Neuronal stem cell (in vitro differentiated cells): Measurements from ENCODE around the gene NEK3.

Source experiments
- DNase-seq: peaks from one replicate; pipeline ENCODE4 v3.0.0-alpha.2; 2013; ENCODE audit warnings: low spot score
- H2AFZ ChIP-seq: one replicate; pipeline ENCODE4 v1.6.1; 2013; ENCODE audit warnings: mild to moderate bottlenecking, low read length, inconsistent platforms
- H2AK5ac ChIP-seq: 2 replicates; pipeline ENCODE4 v1.6.1; 2013; ENCODE audit warnings: low read depth, mild to moderate bottlenecking, inconsistent platforms, low read length, moderate library complexity, mixed read lengths
- H2BK120ac ChIP-seq: 2 replicates; pipeline ENCODE4 v1.6.1; 2013; ENCODE audit warnings: low read depth, mild to moderate bottlenecking, inconsistent platforms, low read length, moderate library complexity, mixed read lengths
- H2BK12ac ChIP-seq: one replicate; pipeline ENCODE4 v1.6.1; 2013; ENCODE audit warnings: low read length, inconsistent platforms
- H2BK15ac ChIP-seq: 2 replicates; pipeline ENCODE4 v1.6.1; 2013; ENCODE audit warnings: mild to moderate bottlenecking, low read length, inconsistent platforms, mixed read lengths
- H2BK5ac ChIP-seq: one replicate; pipeline ENCODE4 v1.6.1; 2013; ENCODE audit warnings: inconsistent platforms, mild to moderate bottlenecking, low read length, moderate library complexity
- H3K14ac ChIP-seq: one replicate; pipeline ENCODE4 v1.6.1; 2013; ENCODE audit warnings: low read length, inconsistent platforms
- H3K18ac ChIP-seq: 2 replicates; pipeline ENCODE4 v1.6.1; 2013; ENCODE audit warnings: low read length, inconsistent platforms
- H3K23ac ChIP-seq: 2 replicates; pipeline ENCODE4 v1.6.1; 2013; ENCODE audit warnings: low read depth, mild to moderate bottlenecking, mixed read lengths, low read length, inconsistent platforms; ENCODE audit not compliant: poor library complexity
- H3K27ac ChIP-seq: replicated peaks from 3 replicates; pipeline ENCODE4 v1.5.1; 2013; ENCODE audit warnings: low read length, inconsistent platforms
- H3K27me3 ChIP-seq, 3 experiments: 2 replicates each; pipeline ENCODE4 v1.6.1; 2013; ENCODE audit warnings: low read length in 3 of 3, mild to moderate bottlenecking in 2 of 3, inconsistent platforms in 1 of 3, low read depth in 1 of 3, mixed read lengths in 1 of 3, moderate library complexity in 1 of 3; ENCODE audit not compliant: control insufficient read depth in 3 of 3, insufficient read depth in 3 of 3
- H3K36me3 ChIP-seq, 2 donors: replicated peaks in 1 of 2; 2 replicates each; pipeline ENCODE4 v1.6.1; 2013; ENCODE audit warnings: low read length in 2 of 2; ENCODE audit not compliant: control insufficient read depth in 2 of 2, insufficient read depth in 2 of 2
- H3K4ac ChIP-seq: 2 replicates; pipeline ENCODE4 v1.6.1; 2013; ENCODE audit warnings: inconsistent platforms, mild to moderate bottlenecking, low read length, moderate library complexity
- H3K4me1 ChIP-seq, 2 donors: 1 replicate in 1 of 2; 2 replicates in 1 of 2; pipeline ENCODE4 v1.6.1; 2013; ENCODE audit warnings: low read length in 2 of 2, low read depth in 1 of 2; ENCODE audit not compliant: control insufficient read depth in 2 of 2, insufficient read depth in 1 of 2
- H3K4me2 ChIP-seq: one replicate; pipeline ENCODE4 v1.6.1; 2013; ENCODE audit warnings: mild to moderate bottlenecking, low read length, inconsistent platforms; ENCODE audit not compliant: insufficient read depth, poor library complexity, severe bottlenecking
- H3K4me3 ChIP-seq, 2 donors: 2 replicates each; pipeline ENCODE4 v1.5.1; 2013; ENCODE audit warnings: low read length in 2 of 2, mild to moderate bottlenecking in 2 of 2, inconsistent platforms in 1 of 2, moderate library complexity in 1 of 2
- H3K79me1 ChIP-seq: one replicate; pipeline ENCODE4 v1.6.1; 2013; ENCODE audit warnings: low read depth, mild to moderate bottlenecking, inconsistent platforms, low read length, moderate library complexity
- H3K9ac ChIP-seq: one replicate; pipeline ENCODE4 v1.6.1; 2013; ENCODE audit warnings: mild to moderate bottlenecking, low read depth, low read length, inconsistent platforms; ENCODE audit not compliant: poor library complexity
- H3K9me3 ChIP-seq, 2 donors: replicated peaks in 1 of 2; 2 replicates each; pipeline versions ENCODE3 to v1.6.1; 2013; ENCODE audit warnings: low read length in 2 of 2, mild to moderate bottlenecking in 2 of 2, inconsistent platforms in 1 of 2, low read depth in 1 of 2, mixed read lengths in 1 of 2, moderate library complexity in 1 of 2; ENCODE audit not compliant: control insufficient read depth in 2 of 2, insufficient read depth in 1 of 2
- H4K8ac ChIP-seq: one replicate; pipeline ENCODE4 v1.6.1; 2013; ENCODE audit warnings: low read depth, mild to moderate bottlenecking, inconsistent platforms, low read length, moderate library complexity
- H4K91ac ChIP-seq: one replicate; pipeline ENCODE4 v1.6.1; 2013; ENCODE audit warnings: low read length, low read depth, mild to moderate bottlenecking, inconsistent platforms; ENCODE audit not compliant: poor library complexity
- WGBS, 2 donors: extraction: QIAGEN DNeasy Blood & Tissue Kit; methylation state at CpG; one replicate each; pipeline ENCODE4 v1.1.7; 2013; ENCODE audit warnings: missing lambda C conversion rate in 2 of 2, mixed read lengths in 1 of 2; ENCODE audit not compliant: insufficient read length in 2 of 2, insufficient replicate concordance in 1 of 2; ENCODE audit errors: extremely low coverage in 2 of 2; 5-methylcytosine and 5-hydroxymethylcytosine counted together

The NEK3 gene

DNA sequence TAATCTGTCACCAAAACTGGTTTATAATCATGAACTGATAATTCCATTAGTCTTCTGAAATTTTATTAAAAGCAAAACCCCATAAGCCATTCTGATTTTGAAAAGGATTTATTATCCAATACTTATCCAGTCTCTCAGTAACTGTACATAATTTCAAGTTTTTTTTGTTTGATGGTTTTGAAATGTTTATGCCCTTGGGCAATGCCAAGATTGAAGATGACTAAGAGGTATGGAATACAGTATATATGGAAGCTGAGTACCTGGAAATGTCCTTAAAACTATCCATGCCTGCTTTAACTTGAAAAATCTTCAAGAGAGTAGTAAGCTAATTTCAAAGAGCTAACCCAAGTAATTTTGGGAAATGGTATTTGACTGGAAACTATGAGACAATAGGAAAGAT lies 28.8 kb downstream of the NEK3 start:
- peaks cover 3 to 7% of the 10 kb centered on the region in 2 donors for H3K4me1 ChIP-seq
- H3K18ac ChIP-seq, result no peak overlapping the region
- H3K9ac ChIP-seq, result no peak overlapping the region
- no peaks in the 10 kb centered on the region for H3K79me1 ChIP-seq
- no peak overlapping the region for H2BK120ac ChIP-seq
- H4K8ac ChIP-seq, result no peak overlapping the region
- H3K9me3 ChIP-seq, result peaks cover 2 to 9% of the 10 kb centered on the region in 2 donors
- H3K4me2 ChIP-seq, result no peak overlapping the region
- no peak overlapping the region for H2BK12ac ChIP-seq
- H2AK5ac ChIP-seq, result no peak overlapping the region
- H3K27me3 ChIP-seq, result no peaks in the 10 kb centered on the region
- H3K36me3 ChIP-seq, result peaks cover 13 to 52% of the 10 kb centered on the region in 2 donors
- H3K23ac ChIP-seq, result no peak overlapping the region
- H3K4ac ChIP-seq, result no peak overlapping the region
- no peak overlapping the region for H3K14ac ChIP-seq
- no peak overlapping the region for H3K27ac ChIP-seq
- no peak for DNase-seq
- no peak overlapping the region for H4K91ac ChIP-seq
- H3K4me3 ChIP-seq, result no peak overlapping the region
- no peak overlapping the region for H2AFZ ChIP-seq
- no peak overlapping the region for H2BK5ac ChIP-seq
- H2BK15ac ChIP-seq, result no peak overlapping the region

GRCh38 chr13:52128714-52129700 lies 30.4 kb downstream of the NEK3 start, which contains the start of gene NEK5:
Gene NEK5 (minus strand): TSS chr13:52129073. CDS start chr13:52127482, 1,591 bp downstream.
- H3K36me3 ChIP-seq, result peaks cover 13 to 35% of the 10 kb centered on the region in 2 donors
- H2BK5ac ChIP-seq, result no peak within 1 kb of the TSS
- H3K4me1 ChIP-seq, result peaks cover 3 to 7% of the 10 kb centered on the region in 2 donors
- H3K9me3 ChIP-seq, result peaks cover 2 to 9% of the 10 kb centered on the region in 2 donors
- H3K18ac ChIP-seq, result peak within 1 kb of the TSS; percentile 84
- no peak within 1 kb of the TSS for H4K8ac ChIP-seq
- peak within 1 kb of the TSS; percentile 50 for H3K9ac ChIP-seq
- H2AFZ ChIP-seq, result peak within 1 kb of the TSS; percentile 99
- H3K4ac ChIP-seq, result no peak within 1 kb of the TSS
- peak within 1 kb of the TSS; percentile 54 to 82 for H3K4me3 ChIP-seq
- H3K4me2 ChIP-seq, result peak within 1 kb of the TSS; percentile 96
- no peak within 1 kb of the TSS for H3K14ac ChIP-seq
- no peak within 1 kb of the TSS for H3K27ac ChIP-seq
- DNase-seq, result peak; percentile 73
- no peaks in the 10 kb centered on the region for H3K79me1 ChIP-seq
- H2BK15ac ChIP-seq, result no peak within 1 kb of the TSS
- no CpG with 5 or more reads among the region's 71 CpGs for WGBS, 2 donors
- H2AK5ac ChIP-seq, result no peak within 1 kb of the TSS
- no peak within 1 kb of the TSS for H2BK12ac ChIP-seq
- H3K27me3 ChIP-seq, result no peaks in the 10 kb centered on the region
- no peak within 1 kb of the TSS for H2BK120ac ChIP-seq
- no peak within 1 kb of the TSS for H3K23ac ChIP-seq
- no peak within 1 kb of the TSS for H4K91ac ChIP-seq

DNA sequence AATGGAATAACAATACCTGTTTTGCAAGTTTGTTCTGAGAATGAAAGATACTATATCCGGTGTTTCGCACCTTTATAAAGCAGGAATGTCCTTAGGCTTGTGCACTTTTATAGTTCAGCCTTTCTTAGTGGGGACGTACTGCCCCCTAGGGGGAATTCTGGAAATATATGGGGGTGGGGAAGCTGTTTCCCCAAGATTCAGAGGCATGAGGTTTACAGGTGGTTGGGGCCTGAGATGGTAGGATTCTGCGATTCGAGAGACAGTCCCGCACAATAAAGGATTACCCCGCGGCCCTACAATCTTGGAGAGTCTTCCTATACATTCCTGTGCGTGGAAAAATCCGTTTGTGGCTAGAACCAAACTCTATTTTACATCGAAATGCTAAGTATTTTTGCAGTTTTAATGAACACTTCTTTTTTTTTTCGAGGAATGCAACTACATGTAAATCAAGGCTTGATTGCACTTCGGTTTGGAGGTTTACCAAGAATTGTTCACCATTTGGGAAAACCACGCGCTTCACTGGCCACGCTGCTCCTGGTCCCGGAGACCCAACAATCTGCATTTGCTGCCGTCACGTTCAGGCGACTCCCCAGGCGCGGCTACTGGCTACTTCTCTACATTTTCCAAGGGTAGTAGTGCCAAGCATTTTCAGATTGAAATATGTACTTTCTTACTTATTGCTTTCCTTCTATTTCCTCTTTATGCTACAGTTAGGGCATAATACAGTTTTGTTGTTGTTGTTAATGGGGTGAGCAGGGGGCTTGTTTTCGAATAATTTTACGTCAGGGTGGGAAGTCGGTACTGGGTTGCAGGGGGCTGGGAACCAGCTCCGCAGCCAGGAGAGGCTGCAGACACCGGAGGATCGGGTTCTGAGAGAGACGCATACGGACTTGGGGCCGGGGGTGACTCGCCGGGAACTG lies 31.4 kb downstream of the NEK3 start:
- H2BK120ac ChIP-seq, result no peak overlapping the region
- H3K23ac ChIP-seq, result no peak overlapping the region
- H3K27me3 ChIP-seq, result peaks cover 0 to 7% (median 0%) of the 10 kb centered on the region in 3 experiments
- no peak overlapping the region for H3K9ac ChIP-seq
- no CpG with 5 or more reads among the region's 33 CpGs for WGBS, 2 donors
- no peak overlapping the region for H3K18ac ChIP-seq
- DNase-seq, result peak; percentile 70
- no peak overlapping the region for H3K14ac ChIP-seq
- no peak overlapping the region for H2BK15ac ChIP-seq
- no peaks in the 10 kb centered on the region for H3K79me1 ChIP-seq
- H2BK12ac ChIP-seq, result no peak overlapping the region
- peaks cover 11 to 26% of the 10 kb centered on the region in 2 donors for H3K36me3 ChIP-seq
- peaks cover 3 to 7% of the 10 kb centered on the region in 2 donors for H3K4me1 ChIP-seq
- peak overlapping the region; percentile 99 for H2AFZ ChIP-seq
- no peak overlapping the region for H2AK5ac ChIP-seq
- no peak overlapping the region for H3K27ac ChIP-seq
- peaks cover 2 to 9% of the 10 kb centered on the region in 2 donors for H3K9me3 ChIP-seq
- no peak overlapping the region for H4K8ac ChIP-seq
- H3K4me3 ChIP-seq, result peak overlapping the region; percentile 54 to 82
- no peak overlapping the region for H4K91ac ChIP-seq
- peak overlapping the region; percentile 96 for H3K4me2 ChIP-seq
- H2BK5ac ChIP-seq, result no peak overlapping the region
- no peak overlapping the region for H3K4ac ChIP-seq
